ENCODE data around the gene FAM53B.

FAM53B gene

DNA sequence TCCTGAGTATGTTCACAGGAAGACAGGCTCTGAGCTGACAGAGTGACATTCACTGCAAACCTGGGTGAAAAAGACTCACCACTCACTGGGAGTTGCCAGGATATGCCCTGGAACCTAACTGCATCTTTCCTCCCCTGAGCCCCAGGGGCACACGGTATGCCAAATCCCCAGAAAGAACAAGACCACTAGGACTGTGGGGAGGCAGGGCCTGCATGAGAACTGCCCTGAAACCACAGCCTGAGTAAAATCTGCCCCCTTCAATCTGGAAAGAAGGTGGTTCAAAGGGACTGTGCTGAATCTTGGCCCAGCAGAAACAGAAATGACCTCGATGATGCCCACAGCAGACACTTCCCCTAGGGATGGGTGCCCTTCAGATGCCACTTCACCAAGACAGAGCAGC lies 6.5 kb downstream of the FAM53B start:
- Histone ChIP-seq H3K4me3 (ENCODE audit: low read length) (no peak overlapping the region), H4K20me1 (ENCODE audit: insufficient read depth, low read length) (no peaks in the 10 kb centered on the region), H3K9ac (ENCODE audit: low read length) (no peak overlapping the region), H3K4me1 (ENCODE audit: low read length) (peaks cover 40% of the 10 kb centered on the region), H3F3A (ENCODE audit: insufficient read depth, low read length) (peaks cover 38% of the 10 kb centered on the region), H3K9me3 (replicated peaks; ENCODE audit: insufficient read depth, low read length) (no peaks in the 10 kb centered on the region), H3K79me2 (ENCODE audit: low read length) (peaks cover 85% of the 10 kb centered on the region), H3K36me3 (replicated peaks; ENCODE audit: insufficient read depth, low read length) (no peaks in the 10 kb centered on the region), H3K4me2 (ENCODE audit: low read depth, low read length) (no peak overlapping the region), H3K9me2 (replicated peaks; ENCODE audit: insufficient read depth, low read length) (no peaks in the 10 kb centered on the region), H2AFZ (ENCODE audit: low read length) (no peak overlapping the region), H3K27me3 (replicated peaks; ENCODE audit: insufficient read depth, low read length) (no peaks in the 10 kb centered on the region), H3K27ac (ENCODE audit: low read length) (no peak overlapping the region)
- no peak for DNase-seq
- TF ChIP-seq EZH2phosphoT487 (IDR thresholded peaks at IDR 0.05; ENCODE audit: low read length), result no peak
- TF ChIP-seq, protein P1, sequence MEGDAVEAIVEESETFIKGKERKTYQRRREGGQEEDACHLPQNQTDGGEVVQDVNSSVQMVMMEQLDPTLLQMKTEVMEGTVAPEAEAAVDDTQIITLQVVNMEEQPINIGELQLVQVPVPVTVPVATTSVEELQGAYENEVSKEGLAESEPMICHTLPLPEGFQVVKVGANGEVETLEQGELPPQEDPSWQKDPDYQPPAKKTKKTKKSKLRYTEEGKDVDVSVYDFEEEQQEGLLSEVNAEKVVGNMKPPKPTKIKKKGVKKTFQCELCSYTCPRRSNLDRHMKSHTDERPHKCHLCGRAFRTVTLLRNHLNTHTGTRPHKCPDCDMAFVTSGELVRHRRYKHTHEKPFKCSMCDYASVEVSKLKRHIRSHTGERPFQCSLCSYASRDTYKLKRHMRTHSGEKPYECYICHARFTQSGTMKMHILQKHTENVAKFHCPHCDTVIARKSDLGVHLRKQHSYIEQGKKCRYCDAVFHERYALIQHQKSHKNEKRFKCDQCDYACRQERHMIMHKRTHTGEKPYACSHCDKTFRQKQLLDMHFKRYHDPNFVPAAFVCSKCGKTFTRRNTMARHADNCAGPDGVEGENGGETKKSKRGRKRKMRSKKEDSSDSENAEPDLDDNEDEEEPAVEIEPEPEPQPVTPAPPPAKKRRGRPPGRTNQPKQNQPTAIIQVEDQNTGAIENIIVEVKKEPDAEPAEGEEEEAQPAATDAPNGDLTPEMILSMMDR (IDR thresholded peaks at IDR 0.05; ENCODE audit: low read length), result no peak
- TF ChIP-seq EZH2 (optimal IDR thresholded peaks at IDR 0.05; ENCODE audit: low read depth, low read length), result no peak

DNA sequence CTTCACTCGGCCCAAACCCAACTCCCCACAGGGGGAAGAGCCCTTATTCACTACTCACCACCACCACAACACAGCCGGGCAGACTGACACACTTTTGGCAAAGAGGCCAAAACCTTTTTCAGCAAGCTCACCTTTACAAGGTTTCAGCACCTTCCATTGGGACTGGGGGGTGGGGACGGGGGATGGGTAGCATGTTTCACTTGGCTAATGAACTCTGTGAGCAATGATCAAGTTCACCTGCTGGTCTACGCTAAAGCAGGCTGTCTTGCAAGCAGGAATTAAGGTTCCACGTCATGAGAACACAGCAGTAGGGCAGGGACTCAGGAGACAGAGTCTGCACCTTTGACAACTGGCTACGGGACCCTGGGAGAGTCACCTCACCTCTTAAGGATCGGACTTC lies 7.0 kb downstream of the FAM53B start:
- no peaks in the 10 kb centered on the region for H3K27me3 ChIP-seq (replicated peaks; ENCODE audit: insufficient read depth, low read length)
- peaks cover 82% of the 10 kb centered on the region for H3K79me2 ChIP-seq (ENCODE audit: low read length)
- H3K9me3 ChIP-seq (replicated peaks; ENCODE audit: insufficient read depth, low read length), result no peaks in the 10 kb centered on the region
- H3K4me3 ChIP-seq (ENCODE audit: low read length), result no peak overlapping the region
- H3K9me2 ChIP-seq (replicated peaks; ENCODE audit: insufficient read depth, low read length), result no peaks in the 10 kb centered on the region
- H3K4me2 ChIP-seq (ENCODE audit: low read depth, low read length), result no peak overlapping the region
- no peaks in the 10 kb centered on the region for H4K20me1 ChIP-seq (ENCODE audit: insufficient read depth, low read length)
- DNase-seq, result no peak
- H3K9ac ChIP-seq (ENCODE audit: low read length), result no peak overlapping the region
- no peak overlapping the region for H2AFZ ChIP-seq (ENCODE audit: low read length)
- peaks cover 45% of the 10 kb centered on the region for H3K4me1 ChIP-seq (ENCODE audit: low read length)
- peaks cover 38% of the 10 kb centered on the region for H3F3A ChIP-seq (ENCODE audit: insufficient read depth, low read length)
- no peaks in the 10 kb centered on the region for H3K36me3 ChIP-seq (replicated peaks; ENCODE audit: insufficient read depth, low read length)
- TF ChIP-seq EZH2 (optimal IDR thresholded peaks at IDR 0.05; ENCODE audit: low read depth, low read length) (no peak), EZH2phosphoT487 (IDR thresholded peaks at IDR 0.05; ENCODE audit: low read length) (no peak)
- TF ChIP-seq, protein P1 (IDR thresholded peaks at IDR 0.05; ENCODE audit: low read length), result no peak
- H3K27ac ChIP-seq (ENCODE audit: low read length), result no peak overlapping the region

DNA sequence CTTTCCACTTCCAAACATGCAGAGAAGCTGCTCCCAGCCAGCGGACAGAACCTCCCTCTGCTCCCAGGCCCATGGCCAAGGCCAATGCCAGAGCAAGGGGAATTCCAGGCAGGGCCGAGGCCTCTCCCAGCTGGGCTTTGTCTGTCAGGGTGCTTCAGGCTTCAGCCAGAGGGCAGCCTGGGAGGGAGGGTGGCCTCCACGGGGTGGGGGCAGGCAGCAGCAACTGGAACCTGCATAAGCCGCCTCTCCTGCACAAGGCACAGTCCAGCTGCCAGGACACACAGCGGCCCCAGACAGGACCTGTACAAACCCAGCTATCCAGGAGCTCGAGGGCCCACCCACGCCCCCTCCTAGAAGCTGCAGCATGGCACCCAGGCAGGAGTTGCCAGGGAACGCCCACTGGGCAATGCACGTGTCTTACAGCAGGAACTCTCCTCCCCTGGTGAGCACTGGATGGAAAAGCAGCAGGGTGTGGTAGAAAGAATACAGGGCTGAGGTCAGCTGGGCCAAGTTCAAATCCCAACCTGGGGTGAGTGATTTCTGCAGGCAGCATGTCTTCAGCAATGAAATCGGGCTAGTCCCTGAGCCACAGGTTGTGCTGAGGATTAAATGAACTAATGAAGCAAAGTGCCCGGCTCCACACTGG lies 7.6 kb downstream of the FAM53B start:
- H3K79me2 ChIP-seq (ENCODE audit: low read length), result peaks cover 84% of the 10 kb centered on the region

More for the DNA sequence above, 7.6 kb downstream of the FAM53B start:
- Histone ChIP-seq H2AFZ (ENCODE audit: low read length) (no peak overlapping the region), H3F3A (ENCODE audit: insufficient read depth, low read length) (peaks cover 33% of the 10 kb centered on the region), H3K4me3 (ENCODE audit: low read length) (no peak overlapping the region), H4K20me1 (ENCODE audit: insufficient read depth, low read length) (no peaks in the 10 kb centered on the region), H3K9me3 (replicated peaks; ENCODE audit: insufficient read depth, low read length) (no peaks in the 10 kb centered on the region), H3K9me2 (replicated peaks; ENCODE audit: insufficient read depth, low read length) (no peaks in the 10 kb centered on the region), H3K36me3 (replicated peaks; ENCODE audit: insufficient read depth, low read length) (no peaks in the 10 kb centered on the region), H3K27me3 (replicated peaks; ENCODE audit: insufficient read depth, low read length) (no peaks in the 10 kb centered on the region), H3K4me2 (ENCODE audit: low read depth, low read length) (no peak overlapping the region), H3K27ac (ENCODE audit: low read length) (no peak overlapping the region), H3K4me1 (ENCODE audit: low read length) (peaks cover 49% of the 10 kb centered on the region), H3K9ac (ENCODE audit: low read length) (no peak overlapping the region)
- no peak for DNase-seq
- TF ChIP-seq, protein P1 (IDR thresholded peaks at IDR 0.05; ENCODE audit: low read length), result no peak
- TF ChIP-seq EZH2 (optimal IDR thresholded peaks at IDR 0.05; ENCODE audit: low read depth, low read length) (no peak), EZH2phosphoT487 (IDR thresholded peaks at IDR 0.05; ENCODE audit: low read length) (no peak)

Measured in MM.1S (cell line).